Coronary artery (tissue), 2 donors: ENCODE results near the gene TLR5.

ENCODE experiments used
- DNase-seq: peaks from one replicate; pipeline ENCODE4 v3.0.0-alpha.2; 2017; ENCODE audit warnings: low spot score
- H3K27ac ChIP-seq, 2 donors: fragments of 200-600 bp; sonication (generic); one replicate each; pipeline ENCODE4 v1.5.1; 2016 to 2019
- H3K4me3 ChIP-seq: fragments of 200-600 bp; sonication (generic); 2 replicates; pipeline ENCODE4 v1.5.1; 2016; ENCODE audit warnings: mild to moderate bottlenecking, moderate library complexity
- TF ChIP-seq, protein P1 (sequence below): fragments of 200-600 bp; sonication (generic); IDR thresholded peaks from one replicate; pipeline ENCODE4 v1.5.1; 2019; ENCODE audit warnings: antibody characterized with exemption

Gene TLR5

DNA sequence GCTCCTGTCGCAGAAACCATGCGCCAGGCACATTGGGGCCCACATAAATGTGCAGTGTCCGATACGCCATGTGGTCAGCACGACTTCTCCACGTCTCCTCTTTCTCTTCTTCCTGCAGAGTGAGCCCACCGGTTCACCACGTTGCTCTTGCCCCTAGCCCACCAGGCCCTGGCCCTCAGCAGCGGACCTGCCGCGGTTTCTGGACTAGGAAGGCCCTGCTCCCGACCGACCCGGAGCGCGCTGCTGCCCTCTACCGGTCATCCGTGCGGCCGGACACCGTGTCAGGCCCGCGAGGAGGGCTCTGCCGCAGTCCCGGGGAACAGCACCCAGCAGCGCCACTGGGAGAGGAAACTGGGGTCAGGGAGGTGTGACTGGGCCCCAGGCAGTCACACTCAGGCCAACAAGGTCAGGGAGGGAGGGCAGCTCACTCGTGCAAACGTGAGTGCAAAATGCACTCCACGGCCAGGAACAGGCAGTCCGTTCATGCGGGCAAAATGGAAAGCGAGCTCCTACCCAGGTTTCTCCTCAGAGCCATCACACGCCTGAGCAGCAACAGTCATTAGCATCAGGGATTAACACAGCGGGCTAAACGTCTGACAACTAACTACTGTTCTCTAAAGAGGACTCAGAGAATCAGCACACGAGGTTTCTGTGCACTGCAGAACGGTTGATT, 13.7 kb downstream of the TLR5 start:
- Histone ChIP-seq H3K27ac (no peak overlapping the region), H3K4me3 (peak overlapping the region; percentile 55)
- DNase-seq, result peak; percentile 85
- TF ChIP-seq, protein P1, sequence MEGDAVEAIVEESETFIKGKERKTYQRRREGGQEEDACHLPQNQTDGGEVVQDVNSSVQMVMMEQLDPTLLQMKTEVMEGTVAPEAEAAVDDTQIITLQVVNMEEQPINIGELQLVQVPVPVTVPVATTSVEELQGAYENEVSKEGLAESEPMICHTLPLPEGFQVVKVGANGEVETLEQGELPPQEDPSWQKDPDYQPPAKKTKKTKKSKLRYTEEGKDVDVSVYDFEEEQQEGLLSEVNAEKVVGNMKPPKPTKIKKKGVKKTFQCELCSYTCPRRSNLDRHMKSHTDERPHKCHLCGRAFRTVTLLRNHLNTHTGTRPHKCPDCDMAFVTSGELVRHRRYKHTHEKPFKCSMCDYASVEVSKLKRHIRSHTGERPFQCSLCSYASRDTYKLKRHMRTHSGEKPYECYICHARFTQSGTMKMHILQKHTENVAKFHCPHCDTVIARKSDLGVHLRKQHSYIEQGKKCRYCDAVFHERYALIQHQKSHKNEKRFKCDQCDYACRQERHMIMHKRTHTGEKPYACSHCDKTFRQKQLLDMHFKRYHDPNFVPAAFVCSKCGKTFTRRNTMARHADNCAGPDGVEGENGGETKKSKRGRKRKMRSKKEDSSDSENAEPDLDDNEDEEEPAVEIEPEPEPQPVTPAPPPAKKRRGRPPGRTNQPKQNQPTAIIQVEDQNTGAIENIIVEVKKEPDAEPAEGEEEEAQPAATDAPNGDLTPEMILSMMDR, result peak; percentile 80

DNA sequence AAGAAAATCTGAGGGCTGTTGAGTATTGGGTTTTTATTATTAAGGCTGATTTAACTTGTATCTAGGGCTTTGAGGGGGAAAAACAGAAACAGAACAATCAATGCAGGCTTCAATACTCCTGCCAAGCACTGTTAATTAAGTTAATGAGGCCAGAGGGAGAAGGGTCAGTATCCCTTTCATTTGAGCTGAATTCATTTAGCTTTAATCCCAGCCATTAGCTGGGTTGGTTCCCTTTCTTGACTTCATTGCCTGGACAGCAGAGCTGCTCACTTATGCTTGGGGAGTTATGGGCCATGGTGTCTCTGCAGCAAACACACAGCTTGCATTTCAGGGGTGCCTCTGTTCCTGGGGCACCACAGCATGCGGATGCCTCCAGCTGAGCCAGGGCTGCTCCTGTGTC, 16.3 kb downstream of the TLR5 start:
- TF ChIP-seq, protein P1, result no peak
- H3K27ac ChIP-seq, result no peak overlapping the region
- no peak for DNase-seq
- no peak overlapping the region for H3K4me3 ChIP-seq

DNA sequence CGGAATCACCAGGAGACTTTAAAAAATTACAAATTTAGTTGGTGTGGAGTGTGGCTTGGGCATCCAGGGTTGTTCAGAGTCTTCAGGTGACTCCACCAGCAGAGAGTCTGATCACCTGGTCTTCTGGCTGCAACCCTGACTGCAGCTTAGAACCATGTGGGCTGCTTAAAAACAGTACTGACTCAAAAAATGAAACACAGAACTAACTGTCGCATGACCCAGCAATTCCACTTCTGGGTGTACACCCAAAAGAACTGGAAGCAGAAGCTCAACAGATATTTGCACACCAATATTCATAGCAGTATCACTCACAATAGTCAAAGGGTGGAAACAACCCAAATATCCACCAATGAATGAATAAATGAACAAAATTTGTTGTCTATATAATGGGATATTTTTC, 17.3 kb downstream of the TLR5 start:
- TF ChIP-seq, protein P1, result no peak
- DNase-seq, result no peak
- Histone ChIP-seq H3K4me3 (no peak overlapping the region), H3K27ac (no peak overlapping the region)

DNA sequence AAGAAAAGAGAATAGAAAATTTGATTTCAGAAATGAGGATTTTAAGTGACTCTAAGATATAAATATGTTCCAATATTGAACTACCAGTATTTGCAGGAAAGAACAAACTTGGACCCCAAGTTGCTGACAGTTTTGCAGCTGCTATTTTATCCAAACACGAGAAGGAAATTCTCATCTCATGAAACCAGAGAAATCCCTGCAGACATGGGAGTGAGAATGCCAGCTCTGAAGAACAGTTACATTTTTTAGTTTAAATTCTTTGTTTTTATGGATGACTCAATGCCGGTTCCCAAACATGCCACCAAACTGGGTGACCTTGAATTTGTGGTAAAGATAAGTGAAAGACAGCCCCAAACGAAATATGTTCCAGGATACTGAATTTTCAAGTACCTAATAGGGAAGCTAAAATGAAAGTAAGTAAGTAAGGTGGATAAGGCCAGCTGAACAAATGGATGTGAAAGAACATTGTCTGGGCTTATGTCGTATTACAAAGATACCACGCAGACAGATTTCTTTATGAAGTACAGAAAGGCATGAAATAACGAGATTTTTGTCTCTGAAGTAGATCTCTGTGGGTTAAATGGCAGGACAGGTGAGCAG, 19.9 kb downstream of the TLR5 start:
- Histone ChIP-seq H3K4me3 (peak overlapping the region; percentile 59), H3K27ac (peak overlapping the region in 1 of 2 donors; percentile 17)
- TF ChIP-seq, protein P1, result no peak
- DNase-seq, result no peak

DNA sequence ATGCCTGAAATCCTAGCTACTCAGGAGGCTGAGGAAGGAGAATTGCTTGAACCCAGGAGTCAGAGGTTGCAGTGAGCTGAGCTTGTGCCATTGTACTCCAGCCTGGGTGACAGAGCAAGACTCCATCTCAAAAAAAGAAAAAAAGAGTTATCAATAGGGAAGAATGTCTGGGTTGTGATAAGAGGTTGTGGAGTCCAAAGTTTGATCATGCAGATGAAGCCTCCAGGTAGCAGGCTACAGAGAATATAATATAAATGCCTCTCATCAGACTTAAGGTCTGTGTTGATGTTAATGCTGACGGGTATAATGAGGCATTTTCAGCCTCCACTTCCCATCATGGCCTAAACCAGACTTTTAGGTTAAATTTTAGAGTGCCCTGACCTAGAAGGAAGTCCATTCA, 24.6 kb downstream of the TLR5 start:
- no peak overlapping the region for H3K27ac ChIP-seq
- DNase-seq, result no peak
- TF ChIP-seq, protein P1, result no peak
- H3K4me3 ChIP-seq, result no peak overlapping the region

DNA sequence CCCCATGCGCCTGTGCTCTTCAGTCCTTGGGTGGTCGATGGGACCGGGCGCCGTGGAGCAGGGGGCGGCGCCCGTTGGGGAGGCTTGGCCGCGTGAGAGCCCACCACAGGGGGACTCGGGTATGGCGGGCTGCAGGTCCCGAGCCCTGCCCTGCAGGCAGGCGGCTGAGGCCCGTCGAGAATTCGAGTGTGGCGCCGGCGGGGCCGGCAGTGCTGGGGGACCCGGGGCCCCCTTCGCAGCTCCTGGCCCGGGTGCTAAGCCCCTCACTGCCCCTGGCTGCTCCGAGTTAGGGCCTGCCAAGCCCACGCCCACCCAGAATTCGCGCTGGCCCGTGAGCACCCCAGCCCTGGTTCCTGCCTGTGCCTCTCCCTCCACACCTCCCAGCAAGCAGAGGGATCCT, 26.1 kb downstream of the TLR5 start:
- no peak overlapping the region for H3K4me3 ChIP-seq
- H3K27ac ChIP-seq, result no peak overlapping the region
- DNase-seq, result no peak
- TF ChIP-seq, protein P1, result no peak

DNA sequence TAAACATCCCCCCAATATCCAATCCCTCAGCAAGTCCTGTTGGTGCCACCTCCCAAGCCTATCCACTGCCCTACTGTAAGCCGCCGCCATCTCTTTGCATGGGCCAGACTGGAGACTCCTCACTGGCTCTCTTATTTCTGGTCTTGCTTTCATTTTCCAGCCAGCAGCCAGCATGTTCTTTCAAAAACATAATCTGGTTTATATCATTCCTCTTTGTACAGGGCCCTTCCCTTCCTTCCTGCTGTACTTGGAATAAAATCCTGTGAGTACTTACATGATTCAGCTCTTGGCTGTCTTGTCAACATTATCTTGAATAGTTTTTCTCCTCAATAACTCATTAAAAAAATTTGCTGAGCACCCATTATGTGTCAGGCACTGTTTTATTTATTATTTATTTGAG, 28.2 kb downstream of the TLR5 start:
- H3K27ac ChIP-seq, result peak overlapping the region in 1 of 2 donors; percentile 58
- TF ChIP-seq, protein P1, result no peak

More for the DNA sequence above, 28.2 kb downstream of the TLR5 start:
- no peak overlapping the region for H3K4me3 ChIP-seq
- no peak for DNase-seq
